Suppressor macrophage (primary cell): ENCODE results near the gene BUD13.

Experiments
- DNase-seq, 4 experiments: peaks; one replicate each; pipeline ENCODE4 v3.0.0-alpha.2; 2020 to 2022

The BUD13 gene

GRCh38 chr11:116716621-116717020 lies 56.2 kb downstream of the BUD13 start:
- DNase-seq = no peak

GRCh38 chr11:116715383-116715782 lies 57.4 kb downstream of the BUD13 start:
- DNase-seq = no peak

- no peak for DNase-seq
Measured at GRCh38 chr11:116714902-116715301, 57.9 kb downstream of the BUD13 start.

DNA sequence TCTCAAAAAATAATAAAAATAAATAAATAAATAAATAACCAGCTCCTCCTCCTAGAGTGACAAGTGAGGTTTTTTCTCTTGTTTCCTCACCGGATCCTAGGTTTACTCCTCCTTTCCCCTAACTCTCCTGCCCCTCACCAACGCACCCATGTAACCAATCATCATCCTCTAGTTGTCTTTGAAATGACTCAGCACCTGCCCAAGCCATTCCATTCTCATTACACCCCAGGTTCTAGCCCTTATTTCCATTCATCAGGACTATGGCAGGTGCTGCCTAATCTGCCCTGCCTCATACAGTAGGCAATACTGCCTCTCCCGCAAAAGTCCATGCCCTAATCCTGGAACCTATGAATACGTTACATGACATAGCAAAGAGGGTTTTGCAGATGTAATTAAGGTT lies 60.4 kb downstream of the BUD13 start:
- no peak for DNase-seq

DNA sequence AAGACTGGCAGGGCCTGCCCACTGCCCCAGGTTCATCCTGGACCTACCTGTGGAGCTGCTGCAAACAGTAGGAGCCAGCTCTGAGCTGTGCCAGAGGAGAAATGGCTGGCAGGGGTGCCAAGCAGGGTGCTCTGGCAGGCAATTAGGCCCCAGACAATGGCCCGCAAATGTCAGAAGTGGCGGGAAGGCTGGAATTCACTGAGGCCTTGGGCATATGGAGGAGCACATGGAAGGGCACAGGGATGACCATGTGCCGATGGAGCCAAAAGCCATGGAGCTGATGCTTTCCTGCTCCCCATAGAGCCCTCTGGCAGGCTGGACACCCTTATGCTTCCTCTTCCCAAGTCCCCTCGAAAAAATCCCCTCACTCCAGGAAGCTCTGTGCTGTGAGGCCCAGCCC lies 62.0 kb downstream of the BUD13 start:
- DNase-seq = no peak

DNA sequence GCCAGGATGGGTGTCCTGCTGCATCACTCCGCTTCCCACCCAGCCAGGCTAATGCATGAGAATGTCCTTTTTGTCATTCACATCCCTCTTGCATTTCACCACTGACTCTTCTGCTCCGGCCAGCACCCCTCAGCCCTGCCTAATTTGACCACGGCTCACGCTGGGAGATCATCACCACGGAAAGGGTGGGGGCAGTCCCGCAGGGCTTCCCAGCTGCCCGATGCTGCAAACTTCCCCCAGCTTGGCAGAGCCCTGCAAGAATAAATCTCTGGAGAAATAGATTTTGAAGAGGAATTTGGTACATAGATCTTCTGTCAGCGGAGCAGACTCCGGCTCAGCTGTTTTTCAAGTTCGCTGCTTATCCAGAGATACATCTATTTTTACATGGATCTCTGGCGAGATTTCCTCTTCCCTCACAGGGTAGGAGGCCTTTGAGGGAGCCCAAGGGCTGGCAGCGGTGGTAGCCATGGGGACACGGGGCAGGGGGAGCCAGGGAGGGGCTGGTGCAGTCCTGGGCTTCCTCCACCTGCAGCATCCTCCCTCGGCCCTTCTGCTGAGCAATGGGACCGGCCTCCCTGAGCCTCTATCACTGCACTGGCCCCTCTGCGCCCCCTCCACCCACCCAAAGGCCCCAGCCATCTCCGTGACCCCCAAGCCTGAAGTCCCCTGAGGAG lies 62.6 kb downstream of the BUD13 start:
- DNase-seq = no peak

DNA sequence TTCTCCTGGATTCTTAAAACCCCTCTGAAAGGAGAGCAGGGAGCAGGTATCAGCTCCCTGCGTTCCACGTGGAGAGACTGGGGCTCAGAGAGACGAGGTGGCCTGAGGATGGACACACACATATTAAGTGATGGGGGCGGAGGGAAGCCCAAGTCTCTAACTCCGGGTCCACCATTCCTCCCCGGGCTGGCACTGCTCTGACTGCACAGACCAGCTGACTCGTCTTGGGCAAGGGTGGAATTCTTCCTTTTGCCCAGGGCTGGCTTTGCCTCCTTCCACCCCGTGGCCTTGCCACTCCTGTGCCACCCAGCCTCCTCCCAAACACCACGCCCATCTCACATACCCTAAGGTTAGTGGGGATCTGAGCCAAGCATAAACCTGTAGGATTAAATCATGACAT lies 65.0 kb downstream of the BUD13 start:
- no peak for DNase-seq

- DNase-seq = no peak
Measured at GRCh38 chr11:116707161-116707629, 65.6 kb downstream of the BUD13 start.

GRCh38 chr11:116703421-116703820 lies 69.4 kb downstream of the BUD13 start:
- DNase-seq = no peak

GRCh38 chr11:116702772-116703385 lies 69.9 kb downstream of the BUD13 start:
- DNase-seq = no peak

DNA sequence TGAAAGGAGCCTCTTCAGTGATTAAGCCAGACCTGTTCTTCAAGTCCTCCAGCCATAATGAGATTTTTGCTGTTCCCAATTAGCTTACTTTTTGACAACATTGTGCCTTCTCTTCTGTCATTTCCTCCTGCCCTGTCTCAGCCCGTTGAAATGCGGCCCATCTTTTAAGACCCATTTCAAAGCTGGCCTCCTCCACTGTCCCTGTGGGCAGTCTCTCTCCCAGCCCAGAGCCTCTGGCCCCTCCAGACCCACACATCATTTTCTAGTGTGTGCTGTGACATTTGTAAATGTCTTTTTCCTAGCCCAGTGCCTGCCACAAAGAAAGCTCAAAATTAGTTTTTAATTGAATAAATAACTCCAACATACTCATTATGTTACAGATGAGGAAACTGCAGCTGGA lies 70.9 kb downstream of the BUD13 start:
- DNase-seq = no peak

DNA sequence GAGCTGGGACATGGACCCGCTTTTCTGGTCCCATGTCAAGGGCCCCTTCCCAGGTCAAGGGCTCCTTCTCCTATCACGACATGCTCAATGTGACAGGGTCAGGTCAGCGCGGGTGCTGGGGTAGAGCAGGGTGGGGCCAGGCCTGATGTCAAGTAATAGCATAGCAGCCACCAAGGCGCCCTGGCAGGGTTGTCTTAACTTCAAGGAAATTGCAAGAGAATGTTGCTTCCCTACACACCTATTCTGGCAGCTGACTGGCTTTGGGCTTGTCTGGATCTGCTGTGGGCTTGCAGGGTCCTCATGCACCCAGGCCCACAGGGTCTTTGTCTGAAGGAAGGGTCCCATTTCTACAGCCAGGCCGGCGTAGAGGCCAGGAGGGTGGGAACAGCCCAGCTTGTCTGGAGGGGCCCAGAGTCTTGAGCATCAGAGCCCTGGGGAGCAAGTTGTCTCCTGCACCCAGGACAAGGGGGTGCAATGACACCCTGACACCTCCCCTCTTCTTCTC lies 71.4 kb downstream of the BUD13 start:
- no peak for DNase-seq

DNA sequence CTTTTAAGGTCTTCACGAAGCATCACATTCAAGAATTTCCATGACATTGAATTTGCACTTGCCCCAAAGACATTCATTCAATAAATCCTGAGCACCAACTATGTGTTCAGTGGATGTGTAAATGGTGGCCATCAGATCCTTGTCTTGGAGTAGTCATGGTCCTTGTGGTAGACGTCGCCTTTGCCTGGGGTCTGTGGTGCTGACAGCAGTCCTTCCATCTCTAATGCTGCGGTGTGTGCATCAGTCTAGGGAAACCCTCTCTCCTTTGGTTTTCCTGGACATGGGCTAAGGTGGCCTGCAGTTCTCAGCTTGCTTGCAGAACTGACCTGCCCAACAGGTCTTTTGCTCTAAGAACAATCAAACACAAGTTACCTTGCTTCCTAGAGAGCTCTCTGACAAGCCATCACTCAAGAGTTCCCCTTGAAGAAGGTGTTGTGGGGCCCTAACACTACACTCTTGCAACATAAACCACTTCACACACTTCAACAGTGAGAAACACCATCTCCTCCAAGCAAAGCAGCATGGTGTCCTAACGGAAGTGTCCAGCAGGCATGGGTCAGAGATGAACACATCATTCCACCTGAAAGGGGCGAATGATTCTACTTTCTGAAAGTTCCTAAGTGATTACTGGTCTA lies 72.1 kb downstream of the BUD13 start:
- DNase-seq = no peak
